ENCODE results near the gene TUBG2.

DNA sequence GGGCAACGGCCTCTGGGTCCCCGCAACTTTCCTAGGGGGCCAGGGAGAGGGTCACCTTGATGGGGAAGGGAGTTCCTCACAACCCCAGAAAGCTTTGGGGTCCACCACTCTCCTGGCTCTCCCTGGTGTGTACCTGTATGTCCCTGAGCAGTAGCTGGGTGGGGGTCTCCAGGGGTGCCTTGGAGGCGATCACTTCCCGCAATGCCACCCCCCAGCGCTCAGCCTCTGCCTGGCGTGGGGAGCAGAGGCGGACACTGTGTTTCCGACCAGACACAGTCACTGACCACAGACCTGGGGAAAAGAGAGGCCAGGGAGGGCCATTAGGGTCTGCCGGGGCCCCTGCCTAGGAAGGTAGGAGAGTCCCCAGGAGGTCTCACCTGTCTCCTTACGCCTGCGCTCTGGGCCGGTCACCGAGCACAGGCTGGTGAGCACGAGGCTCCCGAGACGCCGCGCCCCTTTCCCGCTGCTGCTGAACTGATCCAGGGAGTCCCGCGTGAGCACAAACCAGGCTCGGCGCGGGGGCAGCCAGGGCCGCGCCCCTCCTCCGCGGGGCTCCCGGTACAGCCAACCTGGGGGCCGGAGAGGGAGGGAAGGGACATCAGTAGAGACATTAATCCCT is 14.3 kb downstream of the TUBG2 start:
- TF ChIP-seq, protein P1, sequence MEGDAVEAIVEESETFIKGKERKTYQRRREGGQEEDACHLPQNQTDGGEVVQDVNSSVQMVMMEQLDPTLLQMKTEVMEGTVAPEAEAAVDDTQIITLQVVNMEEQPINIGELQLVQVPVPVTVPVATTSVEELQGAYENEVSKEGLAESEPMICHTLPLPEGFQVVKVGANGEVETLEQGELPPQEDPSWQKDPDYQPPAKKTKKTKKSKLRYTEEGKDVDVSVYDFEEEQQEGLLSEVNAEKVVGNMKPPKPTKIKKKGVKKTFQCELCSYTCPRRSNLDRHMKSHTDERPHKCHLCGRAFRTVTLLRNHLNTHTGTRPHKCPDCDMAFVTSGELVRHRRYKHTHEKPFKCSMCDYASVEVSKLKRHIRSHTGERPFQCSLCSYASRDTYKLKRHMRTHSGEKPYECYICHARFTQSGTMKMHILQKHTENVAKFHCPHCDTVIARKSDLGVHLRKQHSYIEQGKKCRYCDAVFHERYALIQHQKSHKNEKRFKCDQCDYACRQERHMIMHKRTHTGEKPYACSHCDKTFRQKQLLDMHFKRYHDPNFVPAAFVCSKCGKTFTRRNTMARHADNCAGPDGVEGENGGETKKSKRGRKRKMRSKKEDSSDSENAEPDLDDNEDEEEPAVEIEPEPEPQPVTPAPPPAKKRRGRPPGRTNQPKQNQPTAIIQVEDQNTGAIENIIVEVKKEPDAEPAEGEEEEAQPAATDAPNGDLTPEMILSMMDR (IDR thresholded peaks at IDR 0.05): no peak
- no peak for TF ChIP-seq POLR2A (IDR thresholded peaks at IDR 0.05)
- no peak for TF ChIP-seq EP300 (IDR thresholded peaks at IDR 0.05)
